Hepatocyte (in vitro differentiated cells): ENCODE results near the gene NEMP1. TPM values are rescaled to one million over a fixed set of nuclear protein-coding genes. Genes with fewer than 3 reads are reported as not detected.

ENCODE experiments used
- DNase-seq: peaks from one replicate; pipeline ENCODE4 v3.0.0-alpha.2; 2016; ENCODE audit warnings: low spot score
- H2AFZ ChIP-seq: fragments of 200-600 bp; sonication (generic); 2 replicates; pipeline ENCODE4 v1.6.0; 2016; ENCODE audit warnings: antibody characterized with exemption, mild to moderate bottlenecking
- H3K27ac ChIP-seq: fragments of 200-600 bp; sonication (generic); 2 replicates; pipeline ENCODE4 v1.5.1; 2016; ENCODE audit warnings: mild to moderate bottlenecking
- H3K27me3 ChIP-seq: fragments of 200-600 bp; sonication (generic); 2 replicates; pipeline ENCODE4 v1.6.1; 2016
- H3K36me3 ChIP-seq: fragments of 200-600 bp; sonication (generic); replicated peaks from 2 replicates; pipeline ENCODE4 v1.5.1; 2016; ENCODE audit warnings: low read depth; ENCODE audit not compliant: insufficient read depth
- H3K4me1 ChIP-seq: fragments of 200-600 bp; sonication (generic); 2 replicates; pipeline ENCODE4 v1.5.1; 2016; ENCODE audit warnings: mild to moderate bottlenecking, moderate library complexity; ENCODE audit not compliant: insufficient read depth
- H3K4me2 ChIP-seq: fragments of 200-600 bp; sonication (generic); 2 replicates; pipeline ENCODE4 v1.6.0; 2016
- H3K4me3 ChIP-seq: fragments of 200-600 bp; sonication (generic); 2 replicates; pipeline ENCODE4 v1.5.1; 2016; ENCODE audit warnings: mild to moderate bottlenecking
- H3K79me2 ChIP-seq: fragments of 200-600 bp; sonication (generic); 2 replicates; pipeline ENCODE4 v1.6.0; 2017; ENCODE audit warnings: mild to moderate bottlenecking
- H3K9me2 ChIP-seq: fragments of 200-600 bp; sonication (generic); replicated peaks from 2 replicates; pipeline ENCODE4 v1.6.0; 2017; ENCODE audit warnings: mild to moderate bottlenecking; ENCODE audit not compliant: insufficient read depth
- H3K9me3 ChIP-seq: fragments of 200-600 bp; sonication (generic); 2 replicates; pipeline ENCODE4 v1.5.1; 2016; ENCODE audit warnings: low read depth, mild to moderate bottlenecking
- H4K20me1 ChIP-seq: fragments of 200-600 bp; sonication (generic); 2 replicates; pipeline ENCODE4 v1.6.0; 2016; ENCODE audit warnings: mild to moderate bottlenecking; ENCODE audit not compliant: insufficient read depth, poor library complexity, severe bottlenecking
- CTCF ChIP-seq: fragments of 200-600 bp; sonication (generic); IDR thresholded peaks from 2 replicates; pipeline ENCODE4 v1.5.1; 2016; ENCODE audit warnings: antibody characterized with exemption, mild to moderate bottlenecking; ENCODE audit not compliant: poor library complexity
- EZH2 ChIP-seq: fragments of 200-600 bp; sonication (generic); IDR thresholded peaks from 2 replicates; pipeline ENCODE4 v1.6.1; 2016; ENCODE audit warnings: antibody characterized with exemption, mild to moderate bottlenecking, borderline replicate concordance
- EZH2phosphoT487 ChIP-seq: fragments of 200-600 bp; sonication (generic); IDR thresholded peaks from one replicate; pipeline ENCODE4 v1.6.1; 2018; ENCODE audit warnings: antibody characterized with exemption, mild to moderate bottlenecking, low read depth, moderate library complexity; ENCODE audit not compliant: unreplicated experiment, severe bottlenecking
- WGBS: methylation state at CpG from one replicate; pipeline ENCODE4 v1.1.6; 2016; ENCODE audit warnings: low lambda C conversion rate; ENCODE audit errors: missing lambda C conversion rate; 5-methylcytosine and 5-hydroxymethylcytosine counted together
- polyA plus RNA-seq: library from polyadenylated mRNA; unstranded; fragments of >200 nt; fragmentation: Nextera tagmentation; extraction: Ambion mirVana; gene quantifications from 2 replicates; pipeline ENCODE4 v1.2.1, GENCODE V29; 2016
- total RNA-seq: library from RNA; depleted of rRNA; stranded (reverse); fragments of >200 nt; gene quantifications from 2 replicates; pipeline ENCODE4 v1.2.3, GENCODE V29; 2014

The NEMP1 gene
- total and polyA plus RNA-seq, 2 experiments from 2014 or later, result 6.2 to 9.3 TPM

GRCh38 chr12:57010627-57011247, 67.9 kb downstream of the NEMP1 start:
- TF ChIP-seq EZH2phosphoT487 (no peak), EZH2 (no peak)
- Histone ChIP-seq H3K9me2 (no peaks in the 10 kb centered on the region), H3K27me3 (no peaks in the 10 kb centered on the region), H3K4me3 (no peak overlapping the region), H4K20me1 (no peaks in the 10 kb centered on the region), H3K27ac (no peak overlapping the region), H3K4me1 (peaks cover 10% of the 10 kb centered on the region), H2AFZ (no peak overlapping the region), H3K9me3 (no peaks in the 10 kb centered on the region), H3K4me2 (no peak overlapping the region), H3K79me2 (peaks cover 3% of the 10 kb centered on the region), H3K36me3 (no peaks in the 10 kb centered on the region)
- 71% methylated on average over 4 of the region's 4 CpGs for WGBS
- DNase-seq, result no peak

GRCh38 chr12:57009949-57010626, 68.5 kb downstream of the NEMP1 start:
- 94% methylated on average over 5 of the region's 5 CpGs for WGBS
- no peak overlapping the region for H3K27ac ChIP-seq

GRCh38 chr12:57008178-57008577, 70.4 kb downstream of the NEMP1 start:
- TF ChIP-seq CTCF (peak; percentile 77), EZH2phosphoT487 (no peak)
- no peaks in the 10 kb centered on the region for H3K27me3 ChIP-seq
- no peaks in the 10 kb centered on the region for H3K36me3 ChIP-seq
- DNase-seq, result peak; percentile 75
- H3K4me3 ChIP-seq, result no peak overlapping the region
- no peaks in the 10 kb centered on the region for H3K9me3 ChIP-seq
- no peaks in the 10 kb centered on the region for H4K20me1 ChIP-seq
- H3K4me1 ChIP-seq, result peaks cover 20% of the 10 kb centered on the region
- no peaks in the 10 kb centered on the region for H3K9me2 ChIP-seq
- H3K4me2 ChIP-seq, result no peak overlapping the region
- H2AFZ ChIP-seq, result no peak overlapping the region
- H3K27ac ChIP-seq, result peak overlapping the region; percentile 18
- peaks cover 29% of the 10 kb centered on the region for H3K79me2 ChIP-seq

More at GRCh38 chr12:57009949-57010626, 68.5 kb downstream of the NEMP1 start:
- H3K9me2 ChIP-seq, result no peaks in the 10 kb centered on the region
- H3K79me2 ChIP-seq, result peaks cover 10% of the 10 kb centered on the region
- no peaks in the 10 kb centered on the region for H3K9me3 ChIP-seq
- H3K27me3 ChIP-seq, result no peaks in the 10 kb centered on the region
- H3K36me3 ChIP-seq, result no peaks in the 10 kb centered on the region
- no peak overlapping the region for H2AFZ ChIP-seq
- no peak for DNase-seq
- no peak for TF ChIP-seq EZH2
- TF ChIP-seq EZH2phosphoT487, result no peak
- TF ChIP-seq CTCF, result no peak
- H3K4me1 ChIP-seq, result peaks cover 14% of the 10 kb centered on the region
- no peaks in the 10 kb centered on the region for H4K20me1 ChIP-seq
- H3K4me3 ChIP-seq, result no peak overlapping the region
- H3K4me2 ChIP-seq, result no peak overlapping the region

GRCh38 chr12:57006809-57007475, 71.6 kb downstream of the NEMP1 start:
- 79% methylated on average over 10 of the region's 10 CpGs for WGBS
- no peaks in the 10 kb centered on the region for H3K9me3 ChIP-seq
- peak overlapping the region; percentile 52 for H3K4me3 ChIP-seq
- H3K27me3 ChIP-seq, result no peaks in the 10 kb centered on the region
- H3K36me3 ChIP-seq, result peaks cover 4% of the 10 kb centered on the region
- no peak overlapping the region for H3K27ac ChIP-seq
- no peak for TF ChIP-seq EZH2
- no peak for TF ChIP-seq CTCF
- no peak for TF ChIP-seq EZH2phosphoT487
- DNase-seq, result no peak
- H2AFZ ChIP-seq, result peak overlapping the region; percentile 84
- peaks cover 41% of the 10 kb centered on the region for H3K79me2 ChIP-seq
- peaks cover 2% of the 10 kb centered on the region for H4K20me1 ChIP-seq
- peaks cover 20% of the 10 kb centered on the region for H3K4me1 ChIP-seq
- no peaks in the 10 kb centered on the region for H3K9me2 ChIP-seq
- H3K4me2 ChIP-seq, result peak overlapping the region; percentile 79
